Stimulated activated naive CD8-positive, alpha-beta T cell treated with anti-CD3 and anti-CD28 coated beads, Interleukin-15, amount 100 ng/mL, for 72 hours (primary cell): ENCODE results near the gene NPIPB8.
A peak's percentile ranks its signal among the peaks of the same experiment; 100 is the strongest.
"Not testable (repeated sequence)": the region's sequence is repeated elsewhere in the genome, so short reads cannot be mapped to it uniquely, and the experiment has no call there.

Source experiments
- ATAC-seq: fragments of 150-1000 bp; cut with Tn5 transposase; 2 replicates; pipeline ENCODE4 v1.10.0; 2021; ENCODE audit warnings: mild to moderate bottlenecking, moderate library complexity
- DNase-seq, 2 donors: peaks; one replicate each; pipeline ENCODE4 v3.0.0; 2021 to 2022
- H3K27ac Mint-ChIP-seq, 2 donors: one replicate each; pipeline ENCODE4 v1.8.0; 2022; ENCODE audit warnings: mild to moderate bottlenecking in 2 of 2, mixed read lengths in 2 of 2, moderate library complexity in 2 of 2
- H3K27me3 Mint-ChIP-seq: one replicate; pipeline ENCODE4 v1.8.0; 2022; ENCODE audit warnings: mixed read lengths
- H3K4me1 Mint-ChIP-seq: one replicate; pipeline ENCODE4 v1.8.0; 2022; ENCODE audit warnings: mild to moderate bottlenecking, mixed read lengths
- H3K4me3 Mint-ChIP-seq, 2 donors: one replicate each; pipeline ENCODE4 v1.8.0; 2022; ENCODE audit warnings: mild to moderate bottlenecking in 2 of 2, mixed read lengths in 2 of 2, moderate library complexity in 1 of 2
- H3K9me3 Mint-ChIP-seq, 2 donors: one replicate each; pipeline ENCODE4 v1.8.0; 2022; ENCODE audit warnings: mixed read lengths in 2 of 2

The NPIPB8 gene

GRCh38 chr16:28614561-28614960, 23.3 kb upstream of the NPIPB8 start:
- DNase-seq, H3K27me3 Mint-ChIP-seq, H3K4me3 Mint-ChIP-seq, ATAC-seq, H3K27ac Mint-ChIP-seq, H3K9me3 Mint-ChIP-seq: not testable (repeated sequence)
- peaks cover 23% of the 10 kb centered on the region for H3K4me1 Mint-ChIP-seq

GRCh38 chr16:28615486-28616223, 22.2 kb upstream of the NPIPB8 start:
- not testable (repeated sequence) for H3K4me3 Mint-ChIP-seq, ATAC-seq, H3K9me3 Mint-ChIP-seq, H3K27me3 Mint-ChIP-seq, DNase-seq
- Mint-ChIP-seq H3K27ac (peak overlapping the region in 1 of 2 donors; percentile 40), H3K4me1 (peaks cover 12% of the 10 kb centered on the region)

GRCh38 chr16:28616224-28616577, 21.7 kb upstream of the NPIPB8 start:
- not testable (repeated sequence) for H3K9me3 Mint-ChIP-seq, H3K27me3 Mint-ChIP-seq, H3K4me3 Mint-ChIP-seq, H3K4me1 Mint-ChIP-seq, H3K27ac Mint-ChIP-seq, DNase-seq, ATAC-seq

GRCh38 chr16:28616636-28617035, 21.2 kb upstream of the NPIPB8 start:
- Mint-ChIP-seq H3K9me3 (no peaks in the 10 kb centered on the region), H3K27me3 (no peaks in the 10 kb centered on the region), H3K4me3 (no peak overlapping the region), H3K27ac (no peak overlapping the region), H3K4me1 (peaks cover 12% of the 10 kb centered on the region)
- DNase-seq (no peak), ATAC-seq (no peak)

GRCh38 chr16:28617874-28618273, 20.0 kb upstream of the NPIPB8 start:
- no peak for ATAC-seq
- H3K4me3 Mint-ChIP-seq = no peak overlapping the region
- H3K4me1 Mint-ChIP-seq = peaks cover 25% of the 10 kb centered on the region
- no peak overlapping the region for H3K27ac Mint-ChIP-seq
- H3K9me3 Mint-ChIP-seq = no peaks in the 10 kb centered on the region
- DNase-seq = no peak
- H3K27me3 Mint-ChIP-seq = no peaks in the 10 kb centered on the region

GRCh38 chr16:28620316-28620715, 17.5 kb upstream of the NPIPB8 start:
- H3K4me1 Mint-ChIP-seq = peaks cover 36% of the 10 kb centered on the region
- not testable (repeated sequence) for H3K27ac Mint-ChIP-seq, H3K9me3 Mint-ChIP-seq, H3K4me3 Mint-ChIP-seq, H3K27me3 Mint-ChIP-seq, DNase-seq, ATAC-seq

GRCh38 chr16:28621481-28622155, 16.2 kb upstream of the NPIPB8 start:
- Mint-ChIP-seq H3K9me3 (no peaks in the 10 kb centered on the region), H3K4me3 (peak overlapping the region; percentile 92 to 96), H3K27me3 (no peaks in the 10 kb centered on the region), H3K4me1 (peaks cover 30% of the 10 kb centered on the region), H3K27ac (peak overlapping the region; percentile 15 to 79)
- ATAC-seq (no peak), DNase-seq (no peak)

- DNase-seq, H3K9me3 Mint-ChIP-seq, H3K27me3 Mint-ChIP-seq: not testable (repeated sequence)
- H3K4me3 Mint-ChIP-seq = peak overlapping the region; percentile 92 to 96
- ATAC-seq = peak; percentile 41
- peak overlapping the region; percentile 95 to 98 for H3K27ac Mint-ChIP-seq
- peaks cover 30% of the 10 kb centered on the region for H3K4me1 Mint-ChIP-seq
Observed at GRCh38 chr16:28622532-28623171, 15.2 kb upstream of the NPIPB8 start.

GRCh38 chr16:28623172-28623711, 14.6 kb upstream of the NPIPB8 start:
- Mint-ChIP-seq H3K27ac (peak overlapping the region; percentile 95 to 98), H3K27me3 (no peaks in the 10 kb centered on the region), H3K9me3 (no peaks in the 10 kb centered on the region), H3K4me1 (peaks cover 30% of the 10 kb centered on the region), H3K4me3 (peak overlapping the region; percentile 92 to 96)
- DNase-seq (peak; percentile 76 to 77), ATAC-seq (peak; percentile 94)

- not testable (repeated sequence) for H3K9me3 Mint-ChIP-seq, H3K4me1 Mint-ChIP-seq, ATAC-seq
Observed at GRCh38 chr16:28630905-28631304, 7.0 kb upstream of the NPIPB8 start.

GRCh38 chr16:28636093-28636823, 1.6 kb upstream of the NPIPB8 start:
- H3K27me3 Mint-ChIP-seq, DNase-seq, ATAC-seq, H3K4me1 Mint-ChIP-seq, H3K4me3 Mint-ChIP-seq, H3K27ac Mint-ChIP-seq, H3K9me3 Mint-ChIP-seq: not testable (repeated sequence)

More at GRCh38 chr16:28630905-28631304, 7.0 kb upstream of the NPIPB8 start:
- not testable (repeated sequence) for H3K27me3 Mint-ChIP-seq, H3K4me3 Mint-ChIP-seq, DNase-seq, H3K27ac Mint-ChIP-seq

- H3K4me3 Mint-ChIP-seq, H3K9me3 Mint-ChIP-seq, H3K4me1 Mint-ChIP-seq, DNase-seq, ATAC-seq, H3K27ac Mint-ChIP-seq, H3K27me3 Mint-ChIP-seq: not testable (repeated sequence)
Observed at GRCh38 chr16:28638359-28638758, 494 bp downstream of the NPIPB8 start.

- DNase-seq, H3K4me1 Mint-ChIP-seq, H3K4me3 Mint-ChIP-seq, H3K27me3 Mint-ChIP-seq, H3K27ac Mint-ChIP-seq, H3K9me3 Mint-ChIP-seq, ATAC-seq: not testable (repeated sequence)
Observed at GRCh38 chr16:28639959-28640358, 2.1 kb downstream of the NPIPB8 start.

GRCh38 chr16:28666264-28666663, 28.4 kb downstream of the NPIPB8 start:
- not testable (repeated sequence) for ATAC-seq, DNase-seq, H3K27me3 Mint-ChIP-seq, H3K27ac Mint-ChIP-seq, H3K9me3 Mint-ChIP-seq, H3K4me3 Mint-ChIP-seq, H3K4me1 Mint-ChIP-seq

GRCh38 chr16:28667480-28667879, 29.6 kb downstream of the NPIPB8 start:
- H3K9me3 Mint-ChIP-seq, ATAC-seq, H3K27me3 Mint-ChIP-seq, H3K4me3 Mint-ChIP-seq, H3K4me1 Mint-ChIP-seq, DNase-seq, H3K27ac Mint-ChIP-seq: not testable (repeated sequence)
